LHCN-M2 (cell line): ENCODE results near the gene MACF1. TPM values are rescaled to one million over a fixed set of nuclear protein-coding genes. Genes with fewer than 3 reads are reported as not detected.
"Not testable (repeated sequence)": the region's sequence is repeated elsewhere in the genome, so short reads cannot be mapped to it uniquely, and the experiment has no call there.

Experiments
- DNase-seq: peaks from one replicate; pipeline ENCODE4 v3.0.0-alpha.2; 2012; ENCODE audit warnings: low read depth
- polyA plus RNA-seq: library from polyadenylated mRNA; unstranded; fragments of >200 nt; gene quantifications from one replicate; pipeline ENCODE4 v1.2.1, GENCODE V29; 2012; ENCODE audit warnings: missing spikeins
- total RNA-seq: library from RNA; depleted of rRNA; stranded (reverse); fragments of >200 nt; gene quantifications from 2 replicates; pipeline ENCODE4 v1.2.3, GENCODE V29; 2014; rRNA removed

Gene MACF1, protein sequence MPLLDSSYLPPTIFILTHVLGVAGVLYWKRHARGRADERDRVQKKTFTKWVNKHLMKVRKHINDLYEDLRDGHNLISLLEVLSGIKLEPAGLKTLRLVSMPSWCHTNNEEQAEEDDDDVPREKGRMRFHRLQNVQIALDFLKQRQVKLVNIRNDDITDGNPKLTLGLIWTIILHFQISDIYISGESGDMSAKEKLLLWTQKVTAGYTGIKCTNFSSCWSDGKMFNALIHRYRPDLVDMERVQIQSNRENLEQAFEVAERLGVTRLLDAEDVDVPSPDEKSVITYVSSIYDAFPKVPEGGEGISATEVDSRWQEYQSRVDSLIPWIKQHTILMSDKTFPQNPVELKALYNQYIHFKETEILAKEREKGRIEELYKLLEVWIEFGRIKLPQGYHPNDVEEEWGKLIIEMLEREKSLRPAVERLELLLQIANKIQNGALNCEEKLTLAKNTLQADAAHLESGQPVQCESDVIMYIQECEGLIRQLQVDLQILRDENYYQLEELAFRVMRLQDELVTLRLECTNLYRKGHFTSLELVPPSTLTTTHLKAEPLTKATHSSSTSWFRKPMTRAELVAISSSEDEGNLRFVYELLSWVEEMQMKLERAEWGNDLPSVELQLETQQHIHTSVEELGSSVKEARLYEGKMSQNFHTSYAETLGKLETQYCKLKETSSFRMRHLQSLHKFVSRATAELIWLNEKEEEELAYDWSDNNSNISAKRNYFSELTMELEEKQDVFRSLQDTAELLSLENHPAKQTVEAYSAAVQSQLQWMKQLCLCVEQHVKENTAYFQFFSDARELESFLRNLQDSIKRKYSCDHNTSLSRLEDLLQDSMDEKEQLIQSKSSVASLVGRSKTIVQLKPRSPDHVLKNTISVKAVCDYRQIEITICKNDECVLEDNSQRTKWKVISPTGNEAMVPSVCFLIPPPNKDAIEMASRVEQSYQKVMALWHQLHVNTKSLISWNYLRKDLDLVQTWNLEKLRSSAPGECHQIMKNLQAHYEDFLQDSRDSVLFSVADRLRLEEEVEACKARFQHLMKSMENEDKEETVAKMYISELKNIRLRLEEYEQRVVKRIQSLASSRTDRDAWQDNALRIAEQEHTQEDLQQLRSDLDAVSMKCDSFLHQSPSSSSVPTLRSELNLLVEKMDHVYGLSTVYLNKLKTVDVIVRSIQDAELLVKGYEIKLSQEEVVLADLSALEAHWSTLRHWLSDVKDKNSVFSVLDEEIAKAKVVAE (N-terminal part only)
- 261 and 366 TPM in 2 replicates for total RNA-seq
- 153 TPM for polyA plus RNA-seq

DNA sequence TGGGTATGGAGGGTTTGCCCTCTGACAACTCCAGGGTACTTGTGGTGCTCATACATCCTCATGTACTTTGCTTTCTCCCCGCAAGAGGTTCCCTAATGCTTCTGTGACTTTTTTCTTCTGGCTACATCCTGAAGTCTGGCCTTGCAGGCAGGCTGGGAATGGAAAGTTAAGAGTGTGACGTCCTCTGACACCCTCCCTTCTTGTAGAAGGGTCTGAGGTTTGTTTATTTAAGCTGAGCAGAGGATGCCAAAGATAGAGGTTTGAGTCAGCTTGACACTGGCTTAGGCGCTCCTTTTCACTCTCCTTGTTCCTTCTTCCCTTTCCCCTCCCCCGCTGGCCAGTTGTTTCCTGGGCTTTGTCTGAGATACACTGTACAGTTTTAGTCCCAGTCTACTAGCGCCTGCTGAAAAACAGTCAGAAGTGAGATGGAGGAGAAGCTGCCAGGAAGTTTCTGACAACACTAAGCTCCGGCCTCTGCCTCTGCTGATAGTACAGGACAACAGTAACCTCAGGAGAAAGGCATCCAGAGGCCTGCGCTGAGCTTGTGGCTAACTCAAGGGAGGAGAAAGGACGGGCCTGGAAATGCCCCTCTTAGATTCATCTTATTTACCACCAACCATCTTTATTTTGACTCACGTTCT is at the start of gene MACF1:
Gene MACF1, plus strand, starts transcription at position 255 of the 641 bp plus-strand sequence. Its CDS starts 328 bp downstream, at position 583.
- DNase-seq: peak; percentile 95

- no peak for DNase-seq
Observed at GRCh38 chr1:39157304-39157703, 47.2 kb upstream of the MACF1 start.

- peak; percentile 89 for DNase-seq
Observed at GRCh38 chr1:39158327-39159086, 46.0 kb upstream of the MACF1 start.

DNA sequence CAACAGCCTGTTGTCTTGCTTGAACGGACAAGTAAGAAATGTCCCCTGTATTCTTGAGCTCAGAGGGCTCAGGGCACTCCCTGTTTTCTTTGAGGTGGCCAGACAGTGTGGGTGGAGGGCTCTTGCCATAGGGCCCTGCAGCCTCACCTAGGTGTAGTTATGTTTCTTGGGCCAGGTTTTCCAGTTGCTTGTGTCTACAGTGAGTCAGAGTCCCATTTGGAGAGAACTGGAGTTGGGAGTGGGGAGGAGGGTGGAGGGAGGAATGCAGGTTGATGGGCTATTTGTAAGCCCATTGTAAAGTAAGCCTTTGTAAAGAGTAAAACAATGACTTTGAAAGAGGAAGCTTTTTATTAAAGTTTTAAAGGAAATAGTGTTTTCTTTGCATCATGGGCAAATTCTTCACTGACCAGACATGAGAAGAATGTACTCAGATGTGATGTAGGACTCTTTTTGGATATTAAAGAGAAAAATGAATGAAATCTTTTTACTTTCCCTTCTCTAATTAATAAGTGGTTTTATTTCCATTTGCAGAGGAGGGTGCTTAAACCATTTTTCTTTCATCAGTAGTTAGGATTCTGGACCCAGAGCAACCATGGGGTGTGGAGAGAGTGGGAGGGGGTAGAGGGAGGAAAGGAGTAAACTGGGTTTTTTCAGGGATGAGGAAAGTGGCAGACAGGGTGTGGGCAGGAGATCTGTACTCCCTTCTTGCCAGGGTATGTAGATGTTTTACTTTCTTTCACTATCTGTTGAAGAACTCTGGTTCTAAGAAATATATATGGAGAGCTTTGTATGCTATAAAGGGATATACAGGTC is 45.1 kb upstream of the MACF1 start:
- peak; percentile 40 for DNase-seq

DNA sequence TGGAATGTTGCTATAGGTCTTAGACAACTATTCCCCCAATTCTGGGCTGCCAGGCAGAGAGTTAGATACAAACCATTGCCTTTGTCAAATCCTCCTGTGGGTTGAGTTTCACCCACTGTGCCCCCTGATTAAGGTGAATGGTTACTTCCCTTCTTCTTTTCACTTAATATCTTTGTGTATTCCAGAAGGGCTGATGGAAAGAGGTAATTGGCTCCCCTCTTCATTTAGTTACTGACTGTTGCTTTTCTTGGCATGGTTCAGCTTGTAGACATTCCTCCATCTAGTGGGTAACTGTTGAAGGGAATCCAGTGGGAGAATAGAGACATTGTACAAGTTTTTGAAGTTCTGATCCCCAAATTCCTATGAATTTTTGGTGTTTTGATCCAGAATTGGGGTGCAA is 43.8 kb upstream of the MACF1 start:
- DNase-seq: no peak

- DNase-seq: not testable (repeated sequence)
Observed at GRCh38 chr1:39161811-39162210, 42.7 kb upstream of the MACF1 start.

- DNase-seq: no peak
Observed at GRCh38 chr1:39163469-39163868, 41.0 kb upstream of the MACF1 start.

GRCh38 chr1:39164256-39164655 is 40.2 kb upstream of the MACF1 start:
- DNase-seq: no peak

GRCh38 chr1:39165049-39165448 is 39.4 kb upstream of the MACF1 start:
- no peak for DNase-seq

- DNase-seq: peak; percentile 73
Observed at GRCh38 chr1:39165488-39165887, 39.0 kb upstream of the MACF1 start.

DNA sequence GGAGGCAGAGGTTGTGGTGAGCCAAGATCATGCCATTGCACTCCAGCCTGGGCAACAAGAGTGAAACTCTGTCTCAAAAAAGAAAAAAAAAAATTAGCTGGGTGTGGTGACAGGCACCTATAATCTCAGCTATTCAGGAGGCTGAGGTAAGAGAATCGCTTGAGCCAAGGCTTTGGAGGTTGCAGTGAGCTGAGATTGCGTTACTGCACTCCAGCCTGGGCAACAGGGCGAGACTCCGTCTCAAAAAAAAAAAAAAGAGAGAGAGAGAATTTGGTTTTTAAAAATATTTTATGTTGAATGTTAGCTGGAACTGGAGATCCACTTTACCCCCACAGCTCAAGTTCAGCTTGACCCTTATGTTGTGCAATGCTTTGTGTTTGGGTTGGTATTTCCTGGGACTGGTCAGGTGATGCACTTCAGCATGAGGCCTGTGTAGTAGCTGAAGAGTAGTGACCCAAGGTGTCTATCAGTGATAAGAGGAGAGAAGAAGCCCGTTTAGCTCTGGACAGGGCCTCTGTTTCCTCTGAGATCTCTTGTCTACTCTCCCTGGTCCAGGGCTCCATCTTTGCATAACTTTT is 36.8 kb upstream of the MACF1 start:
- peak; percentile 62 for DNase-seq

DNA sequence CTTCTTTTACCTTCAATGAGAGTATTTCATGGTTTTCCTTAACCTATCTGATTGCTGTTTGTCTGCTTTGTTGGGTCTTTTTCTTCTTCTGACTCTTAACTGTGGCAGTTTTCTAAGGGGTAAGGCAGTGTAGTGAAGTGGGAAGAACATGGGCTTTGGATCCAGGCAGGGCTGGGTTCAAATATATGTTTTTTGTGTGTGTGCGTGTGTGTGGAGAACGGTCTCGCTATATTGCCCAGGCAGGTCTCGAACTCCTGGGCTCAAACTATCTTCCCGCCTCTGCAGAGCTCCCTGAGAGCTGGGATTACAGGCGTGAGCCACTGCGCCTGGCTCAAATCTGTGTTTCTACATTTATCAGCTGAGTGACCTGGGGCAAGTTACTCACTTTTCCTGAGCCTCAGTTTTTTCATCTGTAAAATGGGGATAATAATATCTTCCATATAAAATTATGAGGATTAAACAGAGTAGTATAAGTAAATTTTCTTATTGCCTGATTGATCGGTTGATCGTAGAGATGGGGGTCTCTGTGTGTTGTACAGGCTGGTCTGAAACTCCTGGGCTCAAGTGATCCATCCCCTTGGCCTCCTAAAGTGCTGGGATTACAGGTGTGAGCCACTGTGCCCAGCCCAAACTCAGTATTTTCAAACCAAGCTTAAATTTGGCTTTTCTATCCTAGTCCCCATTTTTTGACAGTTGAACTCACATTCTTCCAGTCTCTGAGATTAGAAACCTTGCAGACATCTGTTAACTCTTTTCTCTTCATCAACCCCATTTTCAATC is 36.0 kb upstream of the MACF1 start:
- no peak for DNase-seq

DNA sequence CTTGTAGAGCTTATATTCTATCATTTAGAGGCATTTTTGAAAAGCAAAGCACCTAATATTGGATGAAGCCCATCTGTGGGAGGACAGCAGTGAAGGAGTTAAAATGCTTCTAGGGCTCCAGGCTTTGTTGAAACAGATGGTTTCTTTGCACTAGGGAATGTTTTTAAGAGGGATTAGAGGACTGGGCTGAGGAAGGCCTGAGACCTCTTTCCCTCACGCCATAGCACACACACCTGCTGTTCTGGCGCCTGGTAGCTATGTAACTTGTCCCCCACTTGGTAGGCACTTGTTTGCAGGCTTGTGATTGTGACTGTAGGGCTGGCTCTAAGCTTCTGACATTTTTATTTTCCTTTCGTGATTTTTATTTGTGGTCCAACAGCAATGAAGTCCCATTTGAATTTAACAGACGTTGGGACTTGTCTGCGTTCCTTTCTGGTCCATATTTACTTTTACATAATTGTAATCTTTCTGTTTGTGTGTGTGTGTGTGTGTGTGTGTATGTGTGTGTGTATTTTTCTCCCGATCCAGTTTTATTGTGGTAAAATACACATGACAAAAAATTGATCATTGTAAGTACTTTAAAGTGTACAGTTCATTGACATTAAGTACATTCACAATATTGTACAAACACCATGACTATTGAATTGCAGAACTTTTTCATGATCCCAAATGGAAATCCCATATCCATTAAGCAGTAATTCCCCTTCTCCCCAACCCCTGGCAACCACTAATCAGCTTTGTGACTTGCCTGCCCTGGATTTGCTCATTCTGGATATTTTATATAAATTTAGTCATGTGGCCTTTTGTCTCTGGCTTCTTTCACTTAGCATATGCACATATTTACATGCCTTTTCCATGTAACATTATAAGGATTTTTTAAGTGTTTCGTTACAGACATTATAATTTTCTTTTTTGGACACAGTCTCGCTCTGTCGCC is 33.5 kb upstream of the MACF1 start:
- peak; percentile 93 for DNase-seq

DNA sequence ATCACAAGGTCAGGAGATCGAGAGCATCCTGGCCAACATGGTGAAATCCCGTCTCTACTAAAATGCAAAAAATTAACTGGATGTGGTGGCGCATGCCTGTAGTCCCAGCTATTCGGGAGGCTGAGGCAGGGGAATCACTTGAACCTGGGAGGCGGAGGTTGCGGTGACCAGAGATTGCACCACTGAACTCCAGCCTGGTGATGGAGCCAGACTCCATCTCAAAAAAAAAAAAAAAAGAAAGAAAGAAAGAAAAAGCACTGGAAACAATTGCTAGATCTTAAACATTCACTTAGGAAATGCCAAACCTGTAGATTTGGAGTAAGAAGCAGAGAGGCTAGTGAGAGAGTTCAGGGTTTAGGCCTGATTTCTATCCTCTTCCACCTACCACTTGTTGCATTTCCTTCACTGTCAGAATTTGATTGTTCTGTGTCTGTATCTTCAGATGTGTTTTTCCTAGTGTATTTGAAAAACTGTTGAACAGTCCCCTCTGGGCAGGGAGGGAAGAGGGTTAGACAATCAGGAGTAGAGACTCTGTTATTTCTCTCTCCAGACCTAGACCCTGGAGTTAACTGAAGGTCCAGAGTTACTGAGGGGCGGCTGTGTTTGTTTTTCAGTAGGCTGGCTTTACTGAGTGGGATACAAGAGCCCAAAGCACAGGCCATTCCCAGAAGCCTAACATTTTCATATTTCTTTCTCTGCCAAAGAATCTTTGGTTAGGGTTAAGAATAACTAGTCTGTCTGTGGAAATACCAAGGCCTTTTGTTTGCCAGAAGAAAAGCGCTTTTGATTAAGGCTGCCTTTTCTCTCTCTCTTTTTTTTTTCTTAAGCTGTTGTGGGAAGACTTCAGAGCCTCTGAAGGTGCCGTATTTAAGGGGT is 31.1 kb upstream of the MACF1 start:
- no peak for DNase-seq

DNA sequence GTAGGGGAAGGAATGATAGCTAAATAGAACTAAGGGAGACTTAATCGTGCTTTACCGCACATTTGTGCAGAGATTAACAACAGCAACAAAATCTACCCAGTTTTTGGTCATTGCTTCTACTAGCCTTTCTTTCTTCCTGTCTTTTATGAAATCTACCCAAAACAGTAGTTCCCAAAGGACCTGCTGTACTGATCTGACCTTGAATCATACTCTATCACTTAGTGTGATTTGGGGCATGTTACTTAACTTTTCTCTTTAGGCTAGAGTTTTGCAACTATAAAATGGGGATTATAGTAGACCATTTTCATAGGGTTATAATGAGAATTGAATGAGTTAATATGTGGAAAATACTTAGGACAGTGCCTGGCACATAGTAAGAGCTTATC is 30.5 kb upstream of the MACF1 start:
- DNase-seq: peak; percentile 74

DNA sequence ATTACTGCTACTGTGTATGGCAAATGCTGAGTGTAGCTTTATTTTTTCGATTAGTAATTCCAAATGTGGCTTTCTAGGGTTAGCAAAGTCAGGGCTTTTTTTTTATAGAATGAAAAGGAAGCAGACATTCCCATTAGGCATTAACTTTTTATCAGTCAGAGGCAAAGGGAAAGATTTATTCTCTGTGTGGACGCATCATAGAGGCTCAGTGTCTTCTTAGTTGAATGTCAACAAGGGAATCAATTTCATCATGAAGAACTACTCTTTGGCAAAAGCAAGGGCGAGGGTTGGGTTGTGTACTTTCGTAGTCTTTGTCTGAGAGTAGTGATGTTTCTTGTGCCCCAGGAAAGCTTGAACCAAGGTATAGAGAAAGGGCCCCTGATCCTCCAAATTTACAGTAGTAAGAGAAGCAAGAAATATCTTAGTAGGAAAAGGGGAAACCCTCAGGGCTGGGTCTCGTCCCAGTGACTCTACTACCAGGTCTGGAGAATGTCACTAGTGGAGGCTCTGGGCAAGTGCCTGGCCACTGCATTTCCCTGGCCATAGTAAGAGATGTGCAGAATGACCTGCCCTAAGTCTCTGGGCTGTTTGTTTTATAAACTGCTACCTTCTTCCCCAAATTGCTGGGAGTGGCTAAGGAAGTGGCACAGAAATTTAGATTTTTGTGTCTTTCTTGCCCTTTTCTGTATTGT is 30.0 kb upstream of the MACF1 start:
- no peak for DNase-seq
